H1 (cell line): Measurements from ENCODE around the gene ZNF175. TPM values are rescaled to one million over a fixed set of nuclear protein-coding genes. Genes with fewer than 3 reads are reported as not detected.

ENCODE experiments used
- CREB1 ChIP-seq: IDR thresholded peaks from 2 replicates; pipeline ENCODE4 v1.6.1; 2012; ENCODE audit warnings: inconsistent platforms
- KDM1A ChIP-seq: fragments of 200-600, 300-600 bp; sonication (generic); IDR thresholded peaks from 2 replicates; pipeline ENCODE4 v1.7.1; 2016; ENCODE audit warnings: mild to moderate bottlenecking, low read length, borderline replicate concordance
- MAFK ChIP-seq: IDR thresholded peaks from 2 replicates; pipeline ENCODE4 v1.6.1; 2012; ENCODE audit warnings: low read depth, mild to moderate bottlenecking, improper control_type of control experiment, low read length
- SIX5 ChIP-seq: IDR thresholded peaks from 2 replicates; pipeline ENCODE4 v1.6.1; 2011; ENCODE audit warnings: mild to moderate bottlenecking, low read depth, low read length
- polyA plus RNA-seq, 7 experiments: library from polyadenylated mRNA; depleted of rRNA in 3 of 7; stranded (reverse) in 5 of 7; unstranded in 2 of 7; fragments of >200 nt in 5 of 7; fragments of 200-250 nt in 2 of 7; gene quantifications; 1 replicate in 5 of 7; 2 replicates in 1 of 7; 4 replicates in 1 of 7; pipeline versions ENCODE4 v1.2.1 to v1.2.3, GENCODE V29; 2011 to 2013; ENCODE audit warnings: missing spikeins in 2 of 7, mixed read lengths in 2 of 7
- total RNA-seq: library from RNA; stranded (reverse); fragmentation: NEBNext Ultra II Directional; extraction: Animal tissue kit (Norgen Biotek cat#: 25700); gene quantifications from 2 replicates; pipeline ENCODE4 v1.2.1, GENCODE V29; 2021

ZNF175 gene
- total and polyA plus RNA-seq, 2 of the 8 experiments (the other 6 are each of a cell fraction or from before 2014, with no cell fraction given): 1.7 to 11.1 TPM

- no peak for TF ChIP-seq SIX5
- no peak for TF ChIP-seq CREB1
- no peak for TF ChIP-seq KDM1A
- no peak for TF ChIP-seq MAFK
Measured at GRCh38 chr19:51610576-51610975, 39.5 kb downstream of the ZNF175 start (continued).
